ENCODE measurements around the gene COL25A1.
"Not testable (repeated sequence)": the region's sequence is repeated elsewhere in the genome, so short reads cannot be mapped to it uniquely, and the experiment has no call there.

The COL25A1 gene

DNA sequence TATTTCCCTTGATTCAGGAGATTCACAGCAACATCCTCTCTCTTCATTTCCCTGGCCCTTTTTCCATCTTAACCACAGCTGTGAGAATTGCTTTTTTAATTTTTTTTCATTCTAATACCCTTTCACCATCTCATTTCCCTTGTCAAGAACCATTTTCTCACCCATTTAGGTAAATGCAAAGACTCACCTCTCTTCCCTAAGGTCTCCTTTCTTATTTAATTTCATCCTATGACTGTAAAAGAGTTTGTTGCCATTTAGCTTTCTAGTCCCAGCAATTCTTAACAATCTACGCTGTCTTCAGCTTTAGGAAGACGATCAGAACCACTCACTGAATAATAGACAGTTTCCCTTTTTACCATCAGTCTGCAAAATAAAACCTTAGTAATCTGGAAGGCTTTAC is 298.5 kb downstream of the COL25A1 start:
- no peak for DNase-seq

DNA sequence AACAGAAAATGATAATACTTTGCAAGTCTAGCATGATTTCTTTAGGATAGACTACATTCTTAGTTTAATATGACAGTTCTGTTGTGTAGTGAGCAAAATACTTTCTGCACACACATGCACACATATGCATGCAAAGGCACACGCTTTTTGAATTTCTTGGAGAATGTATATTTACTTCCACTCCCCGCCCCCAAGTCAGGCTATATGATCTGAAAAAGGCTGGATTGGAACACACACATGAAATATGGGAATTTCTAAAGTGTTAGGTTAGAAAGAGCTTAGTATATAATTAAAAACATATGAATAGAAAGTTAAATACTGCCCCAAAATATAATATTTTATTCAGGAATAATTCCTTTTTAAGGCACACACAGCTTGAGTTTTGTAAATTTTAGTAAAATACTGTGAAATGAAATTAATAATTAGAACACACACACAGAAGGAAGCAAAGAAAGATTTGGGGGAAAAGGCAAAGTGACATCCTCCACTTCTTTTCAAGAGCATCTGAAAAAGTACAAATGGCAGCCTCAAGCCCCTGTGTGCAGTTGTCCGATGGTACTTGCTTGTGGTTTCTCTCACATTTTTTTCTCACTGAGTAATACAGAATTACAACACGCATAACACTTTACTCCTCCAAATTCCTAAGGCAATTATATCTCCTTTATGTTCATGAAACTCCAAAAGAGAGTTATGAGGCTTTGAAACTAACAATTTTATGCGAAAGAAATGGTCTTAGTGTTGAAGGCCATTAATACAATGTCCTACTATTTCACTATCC is 310.7 kb downstream of the COL25A1 start:
- DNase-seq = no peak

DNA sequence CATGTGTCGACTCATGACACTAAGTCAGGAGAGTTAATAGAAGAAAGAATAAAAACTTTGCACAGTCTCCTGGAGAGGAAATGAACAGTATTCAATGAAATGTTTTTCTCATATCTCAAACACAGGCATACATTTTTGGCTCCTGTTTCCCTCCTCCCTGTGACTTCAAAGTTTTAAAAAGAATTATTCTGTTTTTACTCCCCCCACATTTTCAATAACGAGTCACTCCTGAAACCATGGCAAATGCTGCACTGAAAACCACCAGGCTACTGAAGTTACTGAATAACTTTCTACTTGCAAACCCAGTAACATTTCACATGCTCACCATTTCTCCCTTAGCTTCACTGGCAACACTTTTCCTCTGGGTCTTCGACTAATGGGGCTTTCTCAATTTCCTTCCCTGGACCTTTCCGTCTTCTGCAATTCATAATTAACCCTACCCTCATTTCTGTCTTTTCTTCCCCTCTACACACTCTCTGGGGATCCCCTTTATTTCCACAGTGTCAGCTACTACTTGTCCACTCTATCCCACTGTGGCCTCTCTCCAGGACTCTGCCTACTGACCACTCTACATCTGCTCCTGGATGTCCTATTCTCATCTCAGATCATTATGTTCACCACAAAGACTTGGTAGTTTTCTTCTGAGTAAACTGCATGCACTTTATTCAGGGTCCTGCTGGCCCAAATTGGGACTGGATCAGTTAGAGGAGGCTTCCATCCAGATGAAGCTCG is 313.8 kb downstream of the COL25A1 start:
- DNase-seq = no peak

DNA sequence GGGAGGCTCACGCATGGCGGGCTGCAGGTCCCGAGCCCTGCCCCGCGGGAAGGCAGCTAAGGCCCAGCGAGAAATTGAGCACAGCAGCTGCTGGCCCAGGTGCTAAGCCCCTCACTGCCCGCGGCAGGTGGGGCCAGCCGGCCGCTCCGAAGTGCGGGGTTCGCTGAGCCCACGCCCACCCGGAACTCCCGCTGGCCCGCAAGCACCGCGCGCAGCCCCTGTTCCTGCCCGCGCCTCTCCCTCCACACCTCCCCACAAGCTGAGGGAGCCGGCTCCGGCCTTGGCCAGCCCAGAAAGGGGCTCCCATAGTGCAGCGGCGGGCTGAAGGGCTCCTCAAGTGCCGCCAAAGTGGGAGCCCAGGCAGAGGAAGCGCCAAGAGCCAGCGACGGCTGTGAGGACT is 318.0 kb downstream of the COL25A1 start:
- not testable (repeated sequence) for DNase-seq

DNA sequence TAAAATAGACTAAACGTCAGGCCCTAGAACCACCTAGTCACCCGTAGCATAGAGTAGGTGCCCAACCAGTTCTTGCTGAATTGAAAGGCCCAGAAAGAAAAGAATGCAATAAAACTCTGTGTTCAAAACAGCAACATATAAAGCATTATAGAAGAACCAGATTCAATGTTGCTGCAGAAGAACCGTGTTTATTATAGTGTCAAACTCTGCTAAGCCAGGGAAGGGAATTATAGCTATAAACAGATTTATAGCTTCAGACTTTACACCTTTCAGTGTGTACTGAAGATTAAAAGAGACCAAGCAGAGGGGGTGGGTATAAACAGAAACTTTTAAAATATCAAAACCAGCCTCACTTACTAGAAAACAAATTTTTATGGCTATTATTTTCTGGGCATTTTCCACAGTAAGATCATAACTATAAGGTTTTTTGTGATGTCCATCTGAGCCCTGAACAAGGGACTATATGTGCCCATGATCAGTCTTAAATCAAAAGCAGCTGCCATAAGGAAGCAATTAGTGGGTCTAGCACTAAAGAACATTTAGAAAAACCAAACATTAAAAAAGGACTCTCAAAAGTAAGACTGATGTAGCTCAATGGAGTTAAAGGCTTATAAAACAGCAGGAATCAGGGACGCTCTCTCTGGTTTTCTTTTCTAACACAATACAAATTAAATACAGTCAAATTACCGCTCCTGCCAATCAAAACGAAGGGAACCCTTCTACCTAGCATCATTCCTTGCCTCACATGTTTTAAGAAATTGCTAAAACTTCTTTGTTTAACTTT is 319.9 kb downstream of the COL25A1 start:
- no peak for DNase-seq

DNA sequence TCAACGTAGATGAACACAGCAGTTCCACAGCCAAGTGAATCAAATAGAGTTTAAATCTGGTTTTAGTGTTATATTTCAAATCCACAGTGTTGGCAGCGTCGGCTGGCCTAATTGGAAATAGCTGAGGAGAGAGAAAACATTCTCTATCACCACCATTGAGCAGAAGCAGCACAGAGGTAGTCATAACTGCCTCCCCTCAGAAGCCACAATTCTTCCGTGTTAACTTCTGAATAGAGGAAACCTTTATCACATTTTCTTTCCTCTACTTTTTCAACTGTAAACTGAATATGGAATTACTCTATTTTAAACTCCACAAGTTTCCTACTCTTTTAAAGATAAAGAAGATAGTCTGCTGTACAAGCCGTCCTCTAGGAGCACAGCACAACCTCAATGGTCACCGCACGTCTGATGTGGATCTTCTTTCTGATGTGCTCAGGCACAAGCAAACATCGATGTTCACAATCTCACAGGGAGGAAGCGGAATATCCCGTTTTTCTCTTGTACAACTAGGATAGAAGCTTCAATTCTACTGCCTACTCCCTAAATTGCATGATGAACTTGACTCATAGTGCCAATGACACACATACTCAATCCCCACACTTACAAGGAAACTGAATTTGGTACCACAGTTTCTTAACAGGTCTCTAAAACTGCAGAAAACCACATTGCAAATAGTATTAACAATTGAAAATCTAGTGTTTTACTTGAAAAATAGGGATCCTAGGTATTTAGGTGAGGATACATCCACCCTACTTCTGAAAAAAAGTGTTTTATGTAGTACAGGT is 321.8 kb downstream of the COL25A1 start:
- DNase-seq = no peak

DNA sequence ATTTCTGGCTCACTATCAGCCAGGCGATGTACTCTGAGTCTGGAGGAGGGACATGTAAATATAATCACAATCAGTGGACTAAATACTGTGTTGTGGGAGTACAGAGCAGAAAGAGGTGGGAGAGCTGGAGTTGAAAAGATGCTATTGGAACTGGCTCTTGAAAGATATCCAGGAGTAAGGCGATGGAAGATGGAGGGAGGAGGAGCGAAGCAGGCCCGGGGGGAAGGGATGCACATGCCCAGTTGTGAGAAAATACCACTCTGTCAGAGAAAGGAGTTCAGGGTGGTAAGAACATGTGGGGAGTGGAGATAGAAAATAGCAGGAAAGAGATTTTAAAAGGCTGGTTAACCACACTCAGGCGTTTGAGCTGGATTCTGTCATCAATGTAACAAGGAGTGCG is 322.7 kb downstream of the COL25A1 start:
- DNase-seq = no peak

DNA sequence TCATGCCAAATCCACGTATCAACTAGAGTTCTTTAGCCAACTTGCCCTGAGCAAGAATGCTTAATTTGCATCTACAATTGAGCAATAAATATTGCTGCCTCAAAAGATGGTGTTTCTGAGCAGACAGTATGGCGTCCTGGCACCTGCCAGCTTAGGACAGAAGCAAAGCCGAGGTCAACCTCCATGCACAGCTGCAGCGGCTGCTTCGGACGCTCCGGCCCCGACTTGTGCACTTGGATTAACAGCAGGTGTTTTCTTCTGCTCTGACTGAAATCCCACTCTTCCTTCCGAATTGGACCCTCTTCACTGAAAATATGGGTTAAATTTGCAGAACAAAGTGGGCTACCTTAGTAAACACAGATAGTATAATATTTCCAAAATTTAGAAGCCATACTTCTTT is 324.4 kb downstream of the COL25A1 start:
- no peak for DNase-seq

DNA sequence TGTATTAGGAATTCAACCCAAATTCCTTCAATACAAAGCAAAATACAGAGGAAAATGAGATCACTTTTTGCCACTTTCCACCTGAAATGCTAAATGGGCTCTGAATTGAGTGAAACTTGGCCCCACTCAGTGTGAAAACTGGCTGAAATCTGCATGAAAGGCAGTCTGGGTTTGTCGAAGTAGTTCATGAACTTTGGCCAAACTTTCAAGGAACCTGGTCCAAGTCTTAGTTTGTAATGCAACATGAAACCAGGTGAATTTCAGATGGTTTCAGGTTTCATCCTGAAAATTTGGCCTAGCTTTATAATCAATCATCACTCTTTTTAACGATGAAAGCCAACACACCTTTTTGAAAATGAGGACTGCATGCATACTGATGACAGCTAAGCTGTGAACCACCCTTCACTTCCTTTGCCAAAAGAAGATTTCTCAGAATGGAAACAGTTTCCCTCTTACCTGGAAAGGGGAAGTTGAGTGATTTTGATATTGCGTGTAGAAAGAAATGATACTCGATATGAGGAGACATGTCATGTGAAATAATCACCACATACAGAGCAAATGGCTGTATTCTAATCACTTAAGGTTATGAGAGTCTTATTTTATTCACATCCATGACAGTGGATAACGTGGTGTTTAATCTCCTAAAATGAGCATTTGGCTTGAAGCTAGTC is 329.7 kb downstream of the COL25A1 start:
- no peak for DNase-seq

DNA sequence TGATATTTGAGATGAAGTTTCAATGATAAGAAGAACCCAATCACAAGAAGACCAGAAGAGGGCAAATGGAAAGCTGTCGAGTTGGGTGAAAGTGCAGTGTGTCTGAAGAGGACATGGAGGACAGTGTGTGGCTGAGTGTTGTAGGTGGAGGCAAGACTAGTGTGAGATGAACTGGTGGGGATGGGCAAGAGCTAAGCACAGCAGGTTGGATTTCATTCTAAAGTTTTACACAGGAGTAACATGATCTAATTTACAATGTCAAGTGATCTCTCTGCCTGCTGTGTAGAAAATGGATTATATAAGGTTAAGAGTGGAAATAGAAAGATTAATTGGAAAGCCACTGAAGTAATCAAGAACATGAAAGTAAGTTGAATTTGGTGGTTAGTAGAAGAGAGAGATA is 331.0 kb downstream of the COL25A1 start:
- DNase-seq = no peak

DNA sequence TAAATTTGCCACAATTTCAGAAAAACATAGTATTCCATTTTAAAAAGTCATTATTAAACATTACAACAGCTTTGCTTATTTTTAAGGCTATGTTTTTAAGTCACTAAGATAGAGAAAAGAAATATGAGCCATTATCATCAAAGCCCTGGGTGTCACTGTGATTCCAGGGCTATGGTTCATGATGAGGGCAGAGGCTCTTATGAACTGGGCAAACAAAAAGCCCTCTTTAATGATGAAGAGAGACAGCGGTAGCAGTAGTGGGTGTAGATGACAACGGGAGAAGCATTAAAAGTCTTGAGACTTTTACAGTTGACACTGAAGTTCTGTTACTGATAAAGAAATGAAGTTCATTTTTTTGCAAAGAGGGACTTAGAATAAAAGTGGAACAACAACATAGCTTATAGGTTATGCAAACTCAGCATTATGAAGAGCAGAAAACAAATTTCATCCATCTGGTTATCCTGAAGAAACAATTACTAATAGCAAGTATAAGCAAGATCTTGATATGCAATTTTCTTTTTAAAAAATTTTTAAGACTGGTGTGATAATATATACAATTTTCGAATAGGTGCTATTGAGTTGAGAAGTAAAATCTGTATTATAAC is 336.9 kb downstream of the COL25A1 start:
- DNase-seq = no peak

DNA sequence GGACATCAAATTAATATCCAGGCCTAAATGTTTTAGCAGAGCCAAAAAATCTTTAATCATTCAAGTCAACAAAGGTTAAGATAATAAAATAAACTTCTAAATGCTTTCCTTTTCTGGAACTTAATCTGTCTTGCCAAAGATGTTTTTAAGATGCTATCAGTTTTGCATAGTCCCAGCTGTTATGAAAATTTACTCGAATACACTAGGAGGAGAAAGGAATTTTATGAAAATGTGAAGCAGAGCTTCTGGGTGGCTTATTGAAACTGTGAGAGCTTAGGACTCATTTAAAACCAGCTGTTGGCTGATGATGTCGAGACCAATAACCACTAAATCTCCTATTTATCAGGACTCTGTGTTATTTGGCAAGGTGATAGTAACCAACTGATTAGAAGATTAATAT is 337.4 kb downstream of the COL25A1 start:
- no peak for DNase-seq

DNA sequence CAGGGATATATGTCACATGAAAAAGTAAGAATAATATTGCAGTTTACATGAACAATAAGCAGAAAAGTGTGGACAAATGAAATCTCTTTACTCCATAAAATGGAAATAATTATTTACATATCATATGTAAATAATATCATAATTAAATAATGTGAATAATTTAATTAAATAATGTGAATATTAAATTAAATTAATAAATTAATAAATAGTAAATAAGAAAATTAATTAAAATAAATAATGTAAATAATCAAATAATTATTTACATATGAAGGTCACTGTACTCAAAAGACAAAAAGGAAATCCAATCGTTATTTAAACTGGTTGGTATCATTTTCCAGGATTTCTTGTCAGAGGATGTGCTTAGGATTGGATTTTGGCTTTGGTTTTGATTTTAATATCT is 338.5 kb downstream of the COL25A1 start:
- DNase-seq = no peak

DNA sequence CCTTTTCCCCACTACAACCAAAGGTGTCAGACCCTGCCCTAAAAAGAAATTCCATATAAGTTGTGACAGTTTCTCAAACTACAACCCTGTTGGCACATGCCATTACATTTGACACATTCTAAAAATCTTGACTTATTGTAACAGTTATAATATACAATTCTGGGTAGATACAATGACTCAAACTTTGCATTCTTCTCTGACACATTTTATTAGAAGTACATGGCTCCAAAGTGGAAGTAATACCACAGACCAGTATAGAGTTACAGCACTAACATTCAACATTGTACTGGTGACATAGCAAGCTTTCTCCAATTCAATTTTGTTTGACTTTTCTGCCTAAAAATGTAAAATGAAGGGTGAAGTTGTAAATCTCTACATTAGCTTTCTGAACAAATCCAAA is 343.0 kb downstream of the COL25A1 start:
- DNase-seq = no peak

DNA sequence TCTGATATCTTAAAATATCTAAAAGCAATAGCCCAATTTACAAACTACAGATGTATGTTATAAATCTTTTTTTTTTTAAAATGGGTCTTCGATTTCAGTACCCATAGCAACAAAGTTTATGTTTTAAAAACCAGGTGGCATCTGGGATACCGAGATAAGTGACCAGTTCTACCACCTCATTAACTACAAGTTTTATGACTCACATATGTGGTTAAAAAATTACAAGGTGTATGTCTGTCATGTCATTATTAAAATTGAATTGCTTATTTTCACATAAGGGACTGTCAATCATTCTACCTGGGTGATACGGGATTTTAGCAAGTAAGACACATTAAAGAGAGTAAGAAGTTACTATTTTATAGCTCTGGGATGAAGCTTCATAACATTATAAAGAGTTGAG is 347.6 kb downstream of the COL25A1 start:
- DNase-seq = no peak

DNA sequence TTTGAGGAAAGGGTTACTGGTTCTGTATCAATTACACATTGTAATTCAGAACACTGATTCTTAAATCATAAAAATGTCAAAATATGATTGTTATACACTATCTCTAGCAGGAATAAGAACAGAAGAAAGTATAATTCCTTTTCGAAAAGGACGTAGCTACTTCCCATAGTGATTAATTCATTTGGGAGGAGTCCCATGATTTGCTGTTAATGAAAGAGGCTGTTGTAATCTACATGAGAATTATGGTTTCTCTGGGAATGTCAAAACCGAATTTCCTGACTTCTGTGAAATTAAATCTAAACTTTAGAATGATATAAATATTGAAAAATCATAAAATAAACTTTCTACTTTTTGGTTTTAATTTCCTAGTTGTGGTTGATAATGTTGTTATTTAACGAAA is 348.5 kb downstream of the COL25A1 start:
- no peak for DNase-seq

DNA sequence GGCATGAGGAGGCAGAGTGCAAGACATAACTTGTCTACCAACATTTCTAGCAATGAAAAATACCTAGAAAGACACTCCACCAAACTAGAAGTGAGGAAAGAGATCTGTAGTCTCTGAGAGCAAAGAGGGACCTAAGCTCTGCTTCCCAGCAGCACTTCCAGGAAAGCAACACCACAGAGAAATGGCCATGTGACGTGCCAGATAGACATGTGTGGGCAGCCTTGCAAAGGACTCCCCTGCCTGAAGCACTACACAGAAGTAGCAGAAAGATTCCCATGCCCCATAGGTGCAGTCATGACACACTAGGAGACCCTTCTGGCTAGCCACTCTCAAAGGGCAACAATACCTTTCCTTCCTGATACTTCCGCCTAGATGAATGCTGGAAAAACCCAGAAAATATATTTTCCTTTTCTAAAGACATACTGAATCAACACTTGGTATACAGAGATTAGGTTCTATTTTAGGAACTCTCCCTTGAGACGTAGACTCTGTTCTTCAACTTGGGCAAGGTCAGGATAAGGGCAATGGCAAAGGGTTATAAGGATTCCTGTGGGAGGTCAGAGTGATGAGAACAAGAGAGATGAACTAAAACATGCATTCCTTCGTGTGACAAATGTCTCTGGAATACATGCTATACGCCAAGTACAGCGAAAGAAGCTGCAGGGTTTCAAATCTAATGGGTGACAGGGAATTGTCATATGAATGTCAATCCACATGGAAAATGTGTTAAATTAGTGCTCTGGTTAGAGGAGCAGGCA is 352.1 kb downstream of the COL25A1 start:
- no peak for DNase-seq

DNA sequence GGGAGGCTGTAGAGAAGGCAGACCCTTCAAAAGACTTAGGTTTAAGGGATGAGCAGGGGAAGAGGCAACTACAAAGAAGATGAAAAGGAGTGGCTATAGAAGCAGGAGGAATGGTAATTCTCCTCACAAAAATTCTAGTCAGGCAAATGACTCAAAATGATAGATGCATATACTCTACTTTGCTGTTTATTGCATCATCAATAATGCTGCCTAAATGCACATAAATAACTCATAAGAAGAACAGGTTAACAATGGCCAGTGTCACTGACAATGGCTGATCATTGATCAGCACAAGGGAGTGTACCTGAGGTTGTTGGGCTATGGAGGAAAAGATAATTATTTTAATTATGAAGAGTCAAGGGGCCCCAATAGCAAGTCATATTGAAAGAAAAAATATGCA is 354.9 kb downstream of the COL25A1 start:
- no peak for DNase-seq

DNA sequence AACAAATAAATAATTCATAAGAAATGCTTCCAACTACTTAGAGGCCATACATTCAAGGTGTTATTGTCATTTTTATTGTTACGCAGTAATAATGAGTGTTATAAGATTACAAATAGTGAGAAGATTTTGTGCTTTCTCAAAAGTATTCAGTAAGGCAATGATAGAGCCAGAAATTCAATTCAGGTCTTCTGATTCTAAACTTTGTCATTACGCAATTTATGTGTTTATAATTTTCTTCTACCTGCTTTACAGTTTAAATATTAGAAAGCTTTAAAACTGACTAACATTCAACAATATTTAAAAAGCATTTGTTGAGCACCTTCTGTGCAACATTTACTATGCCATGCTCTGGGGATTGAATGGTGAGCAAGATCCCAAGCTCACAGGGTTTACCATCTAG is 356.2 kb downstream of the COL25A1 start:
- no peak for DNase-seq

DNA sequence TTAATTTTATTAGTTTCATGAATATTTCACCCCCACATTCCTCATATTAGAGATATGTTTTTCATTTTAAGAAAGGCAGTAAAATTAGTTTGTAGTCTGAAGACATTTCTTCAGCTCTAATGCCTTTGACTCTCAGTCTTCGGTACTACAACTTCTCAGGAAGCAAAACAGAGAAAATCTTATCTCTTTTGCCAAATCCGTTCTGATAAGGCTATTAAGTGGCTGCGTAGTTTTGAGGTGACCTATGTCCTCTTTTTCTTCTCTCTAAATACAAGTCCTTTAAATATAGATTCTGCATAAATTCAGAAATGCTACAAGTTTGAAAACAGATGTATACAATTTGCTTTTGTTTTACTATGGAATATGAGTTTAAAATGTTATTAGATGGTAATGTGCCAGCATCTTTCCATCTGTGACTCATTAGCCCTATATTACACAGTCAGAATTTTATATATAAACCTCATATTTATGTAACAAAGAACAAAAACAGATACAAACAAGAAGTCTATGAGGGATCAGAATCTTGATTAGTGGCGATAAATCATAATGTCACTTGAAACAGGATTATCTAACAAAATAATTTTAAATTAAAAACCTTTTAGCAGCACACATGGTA is 358.4 kb downstream of the COL25A1 start:
- DNase-seq = no peak

DNA sequence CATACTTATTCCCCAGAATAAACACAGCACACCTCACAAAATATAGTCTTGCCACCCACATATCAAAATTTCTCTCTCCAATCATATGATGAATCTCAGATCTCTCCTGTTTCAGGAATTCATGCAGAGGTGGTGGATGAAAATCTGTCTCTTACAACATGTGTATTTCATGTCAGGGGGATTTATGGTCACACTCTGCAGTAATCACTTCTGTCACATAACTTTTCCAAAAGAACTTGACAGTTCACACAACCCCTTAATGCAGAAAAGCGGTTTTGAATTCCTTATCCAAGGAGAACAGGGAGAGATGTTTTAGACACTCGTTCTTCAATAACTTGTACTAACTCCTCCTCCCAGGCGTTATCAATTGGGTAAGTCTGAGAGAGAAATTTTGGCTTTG is 359.1 kb downstream of the COL25A1 start:
- DNase-seq = no peak
